GM13976 (cell line): Measurements from ENCODE around the gene ATXN1.

ENCODE experiments used
- DNase-seq: peaks from one replicate; pipeline ENCODE4 v3.0.0; 2012; ENCODE audit warnings: low spot score
- CTCF ChIP-seq: IDR thresholded peaks from 2 replicates; pipeline ENCODE4 v1.5.1; 2012; ENCODE audit warnings: borderline replicate concordance, mild to moderate bottlenecking; ENCODE audit not compliant: insufficient read depth; ENCODE audit errors: extremely low read depth, missing control alignments, control extremely low read depth
- in situ Hi-C: fragments of 300-500 bp; cut with MboI; formaldehyde crosslinking; loops from one replicate; pipeline ENCODE4 v1.12.0; 2022; ENCODE audit warnings: low sequenced_read_pairs, mixed read lengths, inconsistent platforms; ENCODE audit not compliant: unreplicated experiment

Gene ATXN1

GRCh38 chr6:16352821-16353438 is 408.3 kb downstream of the ATXN1 start:
- in situ Hi-C loops: no loop called here
- no peak for DNase-seq
- no peak for TF ChIP-seq CTCF

- in situ Hi-C loops: no loop called here
- no peak for DNase-seq
- no peak for TF ChIP-seq CTCF
Observed at GRCh38 chr6:16352258-16352635, 409.0 kb downstream of the ATXN1 start.

- no peak for DNase-seq
- TF ChIP-seq CTCF: no peak
- in situ Hi-C loops: loop anchor here (25.0 kb wide), 2 partner anchors 613 to 738 kb away; no protein-coding TSS in a partner anchor
Observed at GRCh38 chr6:16349544-16349943, 411.7 kb downstream of the ATXN1 start.

- in situ Hi-C loops: loop anchor here (25.0 kb wide), 2 partner anchors 615 to 740 kb away; no protein-coding TSS in a partner anchor
Observed at GRCh38 chr6:16346831-16347230, 414.4 kb downstream of the ATXN1 start.

GRCh38 chr6:16345449-16346330 is 415.6 kb downstream of the ATXN1 start:
- in situ Hi-C loops: loop anchor here (25.0 kb wide), 2 partner anchors 617 to 742 kb away; no protein-coding TSS in a partner anchor
- no peak for TF ChIP-seq CTCF
- no peak for DNase-seq

More at GRCh38 chr6:16346831-16347230, 414.4 kb downstream of the ATXN1 start:
- TF ChIP-seq CTCF: no peak
- DNase-seq: no peak

- TF ChIP-seq CTCF: no peak
- in situ Hi-C loops: loop anchor here (25.0 kb wide), 2 partner anchors 618 to 743 kb away; no protein-coding TSS in a partner anchor
- DNase-seq: no peak
Observed at GRCh38 chr6:16344756-16345155, 416.5 kb downstream of the ATXN1 start.
